Stomach (tissue), 9 donors: ENCODE data around the gene STAC3. TPM values are rescaled to one million over a fixed set of nuclear protein-coding genes. Genes with fewer than 3 reads are reported as not detected.

Experiments
- DNase-seq, 2 donors: peaks; one replicate each; pipeline versions ENCODE4 v3.0.0 to v3.0.0-alpha.2; 2013 to 2019
- H3K27ac ChIP-seq, 5 donors: fragments of 200-600 bp in 4 of 5; sonication (generic) in 4 of 5; one replicate each; pipeline ENCODE4 v1.5.1; 2013 to 2019; ENCODE audit warnings: mild to moderate bottlenecking in 1 of 5, moderate library complexity in 1 of 5
- H3K27me3 ChIP-seq, 3 donors: fragments of 200-600 bp; sonication (generic); one replicate each; pipeline ENCODE4 v1.5.1; 2017 to 2019; ENCODE audit warnings: mixed run types in 1 of 3
- H3K36me3 ChIP-seq, 4 donors: fragments of 200-600 bp; sonication (generic); 1 replicate in 3 of 4; 2 replicates in 1 of 4; pipeline ENCODE4 v1.5.1; 2016 to 2019
- H3K4me1 ChIP-seq, 4 donors: fragments of 200-600 bp; sonication (generic); one replicate each; pipeline ENCODE4 v1.5.1; 2016 to 2019
- H3K4me3 ChIP-seq, 4 donors: fragments of 200-600 bp; sonication (generic) in 3 of 4; one replicate each; pipeline ENCODE4 v1.5.1; 2016 to 2019; ENCODE audit warnings: mild to moderate bottlenecking in 1 of 4
- H3K9me3 ChIP-seq, 4 donors: fragments of 200-600 bp; sonication (generic); one replicate each; pipeline ENCODE4 v1.5.1; 2016 to 2019
- CTCF ChIP-seq, 7 experiments: fragments of 450-650 bp in 4 of 7; fragments of 200-600 bp in 3 of 7; sonication (generic) in 3 of 7; IDR thresholded peaks; one replicate each; pipeline ENCODE4 v1.5.1; 2016 to 2019; ENCODE audit warnings: antibody characterized with exemption in 7 of 7, control low read depth in 2 of 7, mild to moderate bottlenecking in 1 of 7
- EP300 ChIP-seq: sonication (generic); formaldehyde crosslinking; IDR thresholded peaks from one replicate; pipeline ENCODE4 v1.6.1; 2017; ENCODE audit warnings: antibody characterized with exemption
- POLR2A ChIP-seq, 4 donors: fragments of 450-650 bp; IDR thresholded peaks; one replicate each; pipeline ENCODE4 v1.6.1; 2016; ENCODE audit warnings: antibody characterized with exemption in 4 of 4, control low read depth in 2 of 4, mild to moderate bottlenecking in 1 of 4, moderate library complexity in 1 of 4
- POLR2AphosphoS5 ChIP-seq, 3 donors: sonication (generic); formaldehyde crosslinking; IDR thresholded peaks; one replicate each; pipeline ENCODE4 v1.6.1; 2016; ENCODE audit warnings: antibody characterized with exemption in 3 of 3
- WGBS, 5 donors: extraction: QIAGEN DNeasy Blood & Tissue Kit in 3 of 5; methylation state at CpG; one replicate each; pipeline versions ENCODE4 v1.1.5 to v1.1.7; 2013 to 2018; 5-methylcytosine and 5-hydroxymethylcytosine counted together
- intact Hi-C: fragments of 100-400 bp; cut with DNase I; formaldehyde crosslinking; loops from one replicate; pipeline ENCODE4 v1.15.1; 2023; ENCODE audit warnings: low total_unique reads
- polyA plus RNA-seq, 3 donors: library from polyadenylated mRNA; stranded (reverse); fragments of 200-250 nt; gene quantifications; one replicate each; pipeline ENCODE4 v1.2.3, GENCODE V29; 2013
- total RNA-seq, 5 donors: library from RNA; depleted of rRNA; stranded (reverse); fragments of >200 nt; gene quantifications; one replicate each; pipeline versions ENCODE4 v1.1.0 to v1.2.3, GENCODE V29; 2014 to 2016
- donor health status: healthy with polysubstance abuse.
- donor health status: Bipolar disorder and iron deficiency.
- donor health status: healthy.

STAC3 gene
- total and polyA plus RNA-seq, 8 donors: 0.55 to 5.1 (median 2.3) TPM; not detected in 1

DNA sequence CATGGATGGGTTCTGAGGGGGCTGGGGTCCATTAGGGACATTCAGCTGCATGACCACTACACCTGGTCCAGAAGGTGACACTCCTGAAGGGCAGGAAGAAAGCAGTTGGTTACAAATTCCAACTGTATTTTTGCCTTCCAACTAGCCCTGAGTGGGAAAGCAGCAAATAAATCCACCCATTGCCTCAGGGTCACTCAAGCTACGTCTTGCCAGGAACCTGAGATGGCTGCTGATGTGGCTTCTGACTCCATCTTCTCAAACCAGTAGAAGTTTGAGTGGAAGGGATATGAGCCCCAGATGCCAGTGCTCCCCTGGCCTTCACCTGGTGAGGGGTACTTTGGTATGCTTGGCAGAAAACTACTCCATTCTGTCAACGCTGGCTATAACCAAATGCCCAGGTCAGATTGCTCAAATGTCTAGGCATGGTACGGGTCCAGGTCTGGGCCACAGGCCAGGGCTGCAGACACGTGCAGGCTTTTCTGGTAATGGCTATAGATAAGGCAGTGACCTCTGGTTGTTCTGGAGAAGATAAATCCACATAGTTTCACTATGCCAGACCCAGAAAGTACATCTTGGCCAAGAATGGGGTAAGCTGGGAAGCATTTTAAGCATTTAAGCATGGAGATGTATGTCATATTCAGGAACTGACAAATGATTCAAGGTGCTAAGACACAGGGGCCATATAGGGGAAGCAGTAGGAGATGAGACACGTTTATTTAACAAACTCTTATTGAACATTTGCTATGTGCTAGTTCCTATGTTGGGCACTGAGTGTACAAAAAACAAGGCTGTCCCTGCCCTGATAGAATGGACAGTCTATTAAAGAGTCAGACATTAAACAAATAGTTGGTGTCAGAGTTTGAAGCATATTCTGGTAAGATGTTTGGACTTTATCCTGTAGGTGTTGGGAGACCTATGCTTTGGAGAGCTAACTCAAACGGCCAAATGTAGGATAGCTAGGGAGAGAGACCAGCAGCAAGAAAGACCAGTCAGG lies 8.3 kb upstream of the STAC3 start:
- 28 to 53% (median 47%) methylated on average over 6 of the region's 6 CpGs for WGBS, 5 donors
- no peak overlapping the region for H3K4me3 ChIP-seq
- no peak overlapping the region for H3K27ac ChIP-seq
- TF ChIP-seq POLR2AphosphoS5 (IDR thresholded peaks at IDR 0.05): peak in 1 of 3 donors; percentile 30
- TF ChIP-seq CTCF (IDR thresholded peaks at IDR 0.05): no peak
- intact Hi-C loops: no loop called here
- peaks cover 0 to 12% (median 2%) of the 10 kb centered on the region in 4 donors for H3K4me1 ChIP-seq
- no peaks in the 10 kb centered on the region for H3K27me3 ChIP-seq
- H3K36me3 ChIP-seq: peaks cover 40 to 92% (median 86%) of the 10 kb centered on the region in 4 donors
- no peaks in the 10 kb centered on the region for H3K9me3 ChIP-seq
- DNase-seq: peak in 1 of 2 donors; percentile 73

DNA sequence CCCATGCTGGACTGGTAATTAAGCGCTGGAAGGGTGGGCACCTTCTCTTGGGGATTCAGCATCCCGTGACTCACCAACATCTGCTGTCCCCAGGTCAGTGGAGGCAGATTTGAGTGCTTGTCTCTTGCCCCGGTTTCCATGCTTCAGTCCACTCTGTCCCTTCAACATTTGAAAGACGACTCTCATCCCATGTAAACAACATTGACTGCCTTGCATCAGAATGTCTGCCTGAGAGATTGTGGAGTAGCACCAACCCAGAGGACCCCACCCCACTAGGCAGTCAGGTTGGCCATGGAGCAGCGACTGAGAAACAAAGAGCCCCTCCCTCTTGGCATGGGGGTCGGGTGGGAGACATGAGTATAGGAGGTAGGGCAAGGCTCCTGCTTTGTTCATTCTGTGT lies 4.9 kb upstream of the STAC3 start:
- Histone ChIP-seq H3K36me3 (peaks cover 40 to 75% (median 68%) of the 10 kb centered on the region in 4 donors), H3K27me3 (no peaks in the 10 kb centered on the region), H3K9me3 (no peaks in the 10 kb centered on the region), H3K27ac (no peak overlapping the region), H3K4me3 (no peak overlapping the region), H3K4me1 (peaks cover 0 to 12% (median 2%) of the 10 kb centered on the region in 4 donors)
- intact Hi-C loops: no loop called here
- WGBS, 5 donors: 85 to 95% (median 90%) methylated on average over 6 of the region's 6 CpGs
- no peak for TF ChIP-seq CTCF (IDR thresholded peaks at IDR 0.05)
- DNase-seq: no peak

GRCh38 chr12:57254506-57255280 lies 3.7 kb upstream of the STAC3 start:
- Histone ChIP-seq H3K4me1 (peaks cover 0 to 9% (median 1%) of the 10 kb centered on the region in 4 donors), H3K27me3 (no peaks in the 10 kb centered on the region), H3K4me3 (no peak overlapping the region), H3K27ac (no peak overlapping the region), H3K36me3 (peaks cover 38 to 64% (median 57%) of the 10 kb centered on the region in 4 donors), H3K9me3 (no peaks in the 10 kb centered on the region)
- DNase-seq: no peak
- TF ChIP-seq CTCF (IDR thresholded peaks at IDR 0.05) (no peak), EP300 (no peak), POLR2AphosphoS5 (IDR thresholded peaks at IDR 0.05) (no peak), POLR2A (IDR thresholded peaks at IDR 0.05) (no peak)
- 90 to 95% (median 91%) methylated on average over 9 to 14 of the region's 14 CpGs for WGBS, 5 donors
- intact Hi-C loops: no loop called here

DNA sequence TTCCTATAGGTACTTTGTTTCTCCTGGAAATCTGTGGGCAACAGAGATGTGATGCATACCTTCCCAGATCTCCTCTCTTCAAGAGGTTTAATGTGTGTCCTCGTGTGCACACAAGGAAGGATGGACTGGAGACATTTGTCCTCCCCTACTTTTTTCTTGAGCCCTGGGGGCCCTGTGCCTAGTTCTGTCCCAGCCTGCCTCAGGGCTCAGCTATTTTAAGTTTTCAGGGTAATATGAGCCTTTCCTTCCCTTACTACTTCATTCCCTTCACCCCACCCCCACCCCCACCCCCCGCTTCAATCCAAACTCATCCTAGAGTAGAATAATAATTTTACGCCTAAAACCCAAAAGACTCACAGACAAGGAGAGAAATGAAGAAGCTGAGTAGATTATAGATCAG lies 446 bp downstream of the STAC3 start:
- WGBS, 5 donors: 70 to 84% (median 81%) methylated on average over 3 of the region's 3 CpGs
- Histone ChIP-seq H3K36me3 (peaks cover 2 to 23% (median 16%) of the 10 kb centered on the region in 4 donors), H3K27ac (no peak overlapping the region), H3K27me3 (peaks cover 0 to 6% (median 0%) of the 10 kb centered on the region in 3 donors), H3K4me1 (no peaks in the 10 kb centered on the region), H3K9me3 (no peaks in the 10 kb centered on the region), H3K4me3 (no peak overlapping the region)
- no peak for DNase-seq
- TF ChIP-seq EP300 (no peak), POLR2A (IDR thresholded peaks at IDR 0.05) (no peak), CTCF (IDR thresholded peaks at IDR 0.05) (no peak), POLR2AphosphoS5 (IDR thresholded peaks at IDR 0.05) (no peak)
- intact Hi-C loops: no loop called here
